ENCODE measurements around the gene ATP1B1. TPM values are rescaled to one million over a fixed set of nuclear protein-coding genes. Genes with fewer than 3 reads are reported as not detected.

The ATP1B1 gene
- total RNA-seq, 1 experiment from 2014 or later, result 118 TPM

DNA sequence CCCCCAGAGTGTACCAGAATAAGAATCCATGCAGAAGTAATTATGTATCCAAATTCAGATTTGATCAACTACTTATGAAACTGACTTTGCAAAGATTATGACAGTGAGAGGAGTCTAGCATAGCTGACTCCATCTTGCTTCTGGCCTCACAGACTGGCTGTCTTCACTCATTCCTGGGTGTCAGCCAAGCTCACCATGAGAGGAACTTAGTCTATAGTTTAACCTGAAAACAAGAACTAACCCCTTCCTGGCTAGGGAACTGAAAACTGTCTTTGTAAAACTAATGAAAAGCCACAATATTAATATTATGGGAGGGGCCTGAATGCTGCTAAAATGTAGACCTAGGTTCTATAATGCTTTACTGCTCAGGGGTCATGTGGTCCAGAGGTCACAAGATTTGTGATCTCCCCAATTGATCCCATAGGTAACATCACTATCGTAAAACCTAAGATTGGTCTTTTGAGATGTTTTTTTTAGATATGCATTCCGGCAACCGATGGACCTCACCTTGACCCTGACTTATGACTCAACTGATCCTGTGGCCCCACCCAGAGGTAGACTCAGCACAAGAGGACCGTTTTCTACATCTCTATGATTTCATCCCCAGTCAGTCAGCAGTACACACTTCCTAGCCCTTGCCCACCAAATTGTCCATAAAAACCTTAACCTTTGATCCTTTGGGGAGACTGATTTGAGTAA lies 55.2 kb downstream of the ATP1B1 start:
- no TSS peak for BruUV-seq (replicated peaks)
- intact Hi-C loops (cut with micrococcal nuclease; ENCODE audit: unreplicated experiment), result no loop called here
- Histone ChIP-seq H3K4me3 (ENCODE audit: low read depth in 2 of 2, low read length in 2 of 2) (no peak overlapping the region), H3K27me3 (ENCODE audit: control insufficient read depth, insufficient read depth, low read length) (no peaks in the 10 kb centered on the region), H3K4me1 (ENCODE audit: control insufficient read depth, insufficient read depth, low read length) (no peaks in the 10 kb centered on the region), H3K36me3 (ENCODE audit: control insufficient read depth, insufficient read depth, low read length) (no peaks in the 10 kb centered on the region), H3K27ac (ENCODE audit: low read length) (no peak overlapping the region), H3K9me3 (ENCODE audit: control insufficient read depth, insufficient read depth, low read depth, low read length) (no peaks in the 10 kb centered on the region)
- ATAC-seq (no peak), DNase-seq (ENCODE audit: low read depth, low spot score) (no peak)
- CTCF ChIA-PET, result no interaction called here
- in situ Hi-C loops (cut with HindIII; ENCODE audit: low pct_unique_long_range_greater_than_20kb, low sequenced_read_pairs), result no loop called here
- no peak for TF ChIP-seq TCF7L2 (IDR thresholded peaks at IDR 0.05; ENCODE audit: low read depth, low read length)
- TF ChIP-seq, protein P1, sequence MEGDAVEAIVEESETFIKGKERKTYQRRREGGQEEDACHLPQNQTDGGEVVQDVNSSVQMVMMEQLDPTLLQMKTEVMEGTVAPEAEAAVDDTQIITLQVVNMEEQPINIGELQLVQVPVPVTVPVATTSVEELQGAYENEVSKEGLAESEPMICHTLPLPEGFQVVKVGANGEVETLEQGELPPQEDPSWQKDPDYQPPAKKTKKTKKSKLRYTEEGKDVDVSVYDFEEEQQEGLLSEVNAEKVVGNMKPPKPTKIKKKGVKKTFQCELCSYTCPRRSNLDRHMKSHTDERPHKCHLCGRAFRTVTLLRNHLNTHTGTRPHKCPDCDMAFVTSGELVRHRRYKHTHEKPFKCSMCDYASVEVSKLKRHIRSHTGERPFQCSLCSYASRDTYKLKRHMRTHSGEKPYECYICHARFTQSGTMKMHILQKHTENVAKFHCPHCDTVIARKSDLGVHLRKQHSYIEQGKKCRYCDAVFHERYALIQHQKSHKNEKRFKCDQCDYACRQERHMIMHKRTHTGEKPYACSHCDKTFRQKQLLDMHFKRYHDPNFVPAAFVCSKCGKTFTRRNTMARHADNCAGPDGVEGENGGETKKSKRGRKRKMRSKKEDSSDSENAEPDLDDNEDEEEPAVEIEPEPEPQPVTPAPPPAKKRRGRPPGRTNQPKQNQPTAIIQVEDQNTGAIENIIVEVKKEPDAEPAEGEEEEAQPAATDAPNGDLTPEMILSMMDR (IDR thresholded peaks at IDR 0.05), result no peak
- no peak for TF ChIP-seq REST (IDR thresholded peaks at IDR 0.05; ENCODE audit: insufficient read depth in 1 of 2, low read depth in 2 of 2, low read length in 1 of 2)
- TF ChIP-seq SIN3A (IDR thresholded peaks at IDR 0.05; ENCODE audit: borderline replicate concordance, insufficient read depth, low read depth, low read length), result no peak
- POLR2A ChIA-PET, result no interaction called here

- no TSS peak for BruUV-seq (replicated peaks)
- in situ Hi-C loops (cut with HindIII; ENCODE audit: low pct_unique_long_range_greater_than_20kb, low sequenced_read_pairs), result no loop called here
These were observed 56.6 kb downstream of the ATP1B1 start for GRCh38 chr1:169163059-169163458.

More at GRCh38 chr1:169163059-169163458, 56.6 kb downstream of the ATP1B1 start:
- intact Hi-C loops (cut with micrococcal nuclease; ENCODE audit: unreplicated experiment), result no loop called here
- Histone ChIP-seq H3K9me3 (ENCODE audit: control insufficient read depth, insufficient read depth, low read depth, low read length) (no peaks in the 10 kb centered on the region), H3K27ac (ENCODE audit: low read length) (no peak overlapping the region), H3K36me3 (ENCODE audit: control insufficient read depth, insufficient read depth, low read length) (no peaks in the 10 kb centered on the region), H3K4me1 (ENCODE audit: control insufficient read depth, insufficient read depth, low read length) (no peaks in the 10 kb centered on the region), H3K27me3 (ENCODE audit: control insufficient read depth, insufficient read depth, low read length) (no peaks in the 10 kb centered on the region), H3K4me3 (ENCODE audit: low read depth in 2 of 2, low read length in 2 of 2) (no peak overlapping the region)
- no peak for ATAC-seq
- no peak for TF ChIP-seq POLR2AphosphoS5 (IDR thresholded peaks at IDR 0.05; ENCODE audit: low read depth, low read length)
- TF ChIP-seq, protein P1 (IDR thresholded peaks at IDR 0.05), result no peak
- TF ChIP-seq SIN3A (IDR thresholded peaks at IDR 0.05; ENCODE audit: borderline replicate concordance, insufficient read depth, low read depth, low read length), result no peak
- no peak for TF ChIP-seq REST (IDR thresholded peaks at IDR 0.05; ENCODE audit: insufficient read depth in 1 of 2, low read depth in 2 of 2, low read length in 1 of 2)
- TF ChIP-seq TCF7L2 (IDR thresholded peaks at IDR 0.05; ENCODE audit: low read depth, low read length), result no peak
- no peak for DNase-seq (ENCODE audit: low read depth, low spot score)
- ChIA-PET POLR2A (no interaction called here), CTCF (no interaction called here)
